HEK293 (cell line): Measurements from ENCODE around the gene LCMT2.

Experiments
- CTCF ChIA-PET: fragments of 350-600 bp; formaldehyde crosslinking; extraction: SDS; loops from one replicate; lab custom pipeline; 2021; ENCODE audit warnings: antibody characterized with exemption; lab: Yijun Ruan, JAX
- POLR2A ChIA-PET: fragments of 300-600 bp; formaldehyde crosslinking; extraction: SDS; loops from one replicate; lab custom pipeline; 2020; ENCODE audit warnings: antibody characterized with exemption, inconsistent platforms; lab: Yijun Ruan, JAX
- H3K27ac ChIP-seq: fragments of 200-500 bp; sonication (Bioruptor generic); 2 replicates; pipeline ENCODE4 v1.5.1; 2014; ENCODE audit warnings: low read depth, low read length, control low read depth, inconsistent platforms; ENCODE audit errors: extremely low read depth
- H3K36me3 ChIP-seq, 2 experiments: fragments of 200-500 bp in 1 of 2; sonication (Bioruptor generic) in 1 of 2; 1 replicate in 1 of 2; 2 replicates in 1 of 2; pipeline ENCODE4 v1.5.1; 2014 to 2017; ENCODE audit warnings: inconsistent platforms in 2 of 2, low read length in 2 of 2; ENCODE audit not compliant: control insufficient read depth in 2 of 2, insufficient read depth in 1 of 2
- H3K4me1 ChIP-seq: fragments of 200-500 bp; sonication (Bioruptor generic); 2 replicates; pipeline ENCODE4 v1.5.1; 2014; ENCODE audit warnings: mild to moderate bottlenecking, low read length, inconsistent platforms; ENCODE audit not compliant: control insufficient read depth, insufficient read depth
- H3K4me3 ChIP-seq: 2 replicates; pipeline ENCODE4 v1.5.1; 2011; ENCODE audit warnings: low read depth, mild to moderate bottlenecking, control low read depth, low read length, moderate library complexity
- H3K9me3 ChIP-seq: fragments of 200-500 bp; sonication (Bioruptor generic); 2 replicates; pipeline ENCODE4 v1.5.1; 2014; ENCODE audit warnings: low read depth, low read length, inconsistent platforms; ENCODE audit not compliant: control insufficient read depth, insufficient read depth
- CTCF ChIP-seq: fragments of 450-650 bp; formaldehyde crosslinking; IDR thresholded peaks from 2 replicates; pipeline ENCODE4 v1.5.1; 2016; ENCODE audit warnings: missing biosample characterization, missing genetic modification characterization
- FEZF1 ChIP-seq: fragments of 450-650 bp; formaldehyde crosslinking; IDR thresholded peaks from 2 replicates; pipeline ENCODE4 v1.5.1; 2016; ENCODE audit warnings: missing biosample characterization, missing genetic modification characterization
- HIC1 ChIP-seq: fragments of 450-650 bp; formaldehyde crosslinking; IDR thresholded peaks from 2 replicates; pipeline ENCODE4 v1.5.1; 2016; ENCODE audit warnings: missing biosample characterization, missing genetic modification characterization
- KLF8 ChIP-seq: fragments of 450-650 bp; formaldehyde crosslinking; IDR thresholded peaks from 2 replicates; pipeline ENCODE4 v1.5.1; 2016; ENCODE audit warnings: missing biosample characterization, missing genetic modification characterization
- MZF1 ChIP-seq: fragments of 450-650 bp; formaldehyde crosslinking; IDR thresholded peaks from 2 replicates; pipeline ENCODE4 v1.5.1; 2017; ENCODE audit warnings: missing biosample characterization, missing genetic modification characterization, borderline replicate concordance
- REST ChIP-seq: fragments of 450-650 bp; formaldehyde crosslinking; IDR thresholded peaks from 2 replicates; pipeline ENCODE4 v1.5.1; 2016; ENCODE audit warnings: missing biosample characterization, missing genetic modification characterization
- SALL2 ChIP-seq: fragments of 450-650 bp; formaldehyde crosslinking; IDR thresholded peaks from 2 replicates; pipeline ENCODE4 v1.5.0; 2017; ENCODE audit warnings: missing biosample characterization, mild to moderate bottlenecking, missing genetic modification characterization, borderline replicate concordance
- SCRT1 ChIP-seq: fragments of 450-650 bp; formaldehyde crosslinking; IDR thresholded peaks from 2 replicates; pipeline ENCODE4 v1.5.1; 2016; ENCODE audit warnings: missing biosample characterization, missing genetic modification characterization, borderline replicate concordance
- TRIM28 ChIP-seq: IDR thresholded peaks from 2 replicates; pipeline ENCODE4 v1.6.1; 2011; ENCODE audit warnings: low read length, control low read depth, borderline replicate concordance
- ZNF112 ChIP-seq: fragments of 450-650 bp; formaldehyde crosslinking; IDR thresholded peaks from 2 replicates; pipeline ENCODE4 v1.5.0; 2017; ENCODE audit warnings: missing biosample characterization, missing genetic modification characterization
- ZNF223 ChIP-seq: fragments of 450-650 bp; formaldehyde crosslinking; IDR thresholded peaks from 2 replicates; pipeline ENCODE4 v1.5.1; 2016; ENCODE audit warnings: missing biosample characterization, missing genetic modification characterization
- ZNF48 ChIP-seq: fragments of 450-650 bp; formaldehyde crosslinking; IDR thresholded peaks from 2 replicates; pipeline ENCODE4 v1.5.1; 2016; ENCODE audit warnings: missing biosample characterization, missing genetic modification characterization
- ZNF514 ChIP-seq: fragments of 450-650 bp; formaldehyde crosslinking; IDR thresholded peaks from 2 replicates; pipeline ENCODE4 v1.5.1; 2016; ENCODE audit warnings: missing biosample characterization, missing genetic modification characterization
- ZNF518A ChIP-seq: fragments of 450-650 bp; formaldehyde crosslinking; conservative IDR thresholded peaks from 2 replicates; pipeline ENCODE4 v1.5.1; 2016; ENCODE audit warnings: low read depth, missing biosample characterization, missing genetic modification characterization
- ZNF548 ChIP-seq: fragments of 450-650 bp; formaldehyde crosslinking; IDR thresholded peaks from 2 replicates; pipeline ENCODE4 v1.5.1; 2016; ENCODE audit warnings: missing biosample characterization, missing genetic modification characterization
- ZNF560 ChIP-seq: fragments of 450-650 bp; formaldehyde crosslinking; IDR thresholded peaks from 2 replicates; pipeline ENCODE4 v1.5.1; 2017; ENCODE audit warnings: missing biosample characterization, missing genetic modification characterization, borderline replicate concordance
- ZNF600 ChIP-seq: fragments of 450-650 bp; formaldehyde crosslinking; IDR thresholded peaks from 2 replicates; pipeline ENCODE4 v1.5.1; 2016; ENCODE audit warnings: missing biosample characterization, missing genetic modification characterization
- ZNF626 ChIP-seq: fragments of 450-650 bp; sonication (Bioruptor Pico); formaldehyde crosslinking; IDR thresholded peaks from 2 replicates; pipeline ENCODE4 v1.5.1; 2018; ENCODE audit warnings: missing biosample characterization, missing genetic modification characterization, inconsistent platforms
- ZNF654 ChIP-seq: fragments of 450-650 bp; formaldehyde crosslinking; IDR thresholded peaks from 2 replicates; pipeline ENCODE4 v1.5.1; 2016; ENCODE audit warnings: low read depth, missing biosample characterization, missing genetic modification characterization
- TF ChIP-seq, protein P1 (sequence below): fragments of 450-650 bp; formaldehyde crosslinking; IDR thresholded peaks from 2 replicates; pipeline ENCODE4 v1.5.1; 2016; ENCODE audit warnings: missing biosample characterization, missing genetic modification characterization

LCMT2 gene

GRCh38 chr15:43346305-43346704 is 15.9 kb upstream of the LCMT2 start:
- Histone ChIP-seq H3K36me3 (peaks cover 0 to 53% of the 10 kb centered on the region in 2 experiments; a peak in 2 of 3 replicates), H3K27ac (no peak overlapping the region), H3K4me1 (no peaks in the 10 kb centered on the region), H3K9me3 (no peaks in the 10 kb centered on the region), H3K4me3 (no peak overlapping the region)
- POLR2A ChIA-PET = no interaction called here
- TF ChIP-seq ZNF112 (tag by site-specific recombination) (no peak), FEZF1 (tag by site-specific recombination) (no peak), ZNF654 (tag by site-specific recombination) (peak; percentile 16; the same call in 1 of the 2 replicates), HIC1 (tag by site-specific recombination) (no peak), CTCF (tag by site-specific recombination) (peak; percentile 29; the same call in 1 of the 2 replicates), SCRT1 (tag by site-specific recombination) (no peak), ZNF48 (tag by site-specific recombination) (no peak)
- CTCF ChIA-PET = interaction anchor here (0.7 to 1.1 kb wide), 2 partner anchors 10 to 80 kb away, joined by 3 to 4 read pairs; partner anchors contain the start of gene TGM5

DNA sequence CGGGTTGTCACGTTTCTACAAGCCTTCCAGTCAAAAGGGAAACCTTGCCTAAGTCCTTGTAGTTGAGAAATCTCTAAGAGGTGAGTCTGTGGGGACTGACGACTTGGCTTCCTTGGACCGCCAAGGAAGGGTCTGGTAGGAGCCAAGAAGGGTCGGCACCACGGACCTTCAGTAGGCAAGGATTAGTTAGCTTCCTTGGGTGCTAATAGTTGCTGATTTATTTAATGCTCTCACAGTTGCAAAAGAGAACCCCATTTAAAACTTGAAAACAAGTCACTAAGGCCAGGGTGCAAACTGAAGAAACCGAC is 361 bp upstream of the LCMT2 start:
- Histone ChIP-seq H3K9me3 (no peaks in the 10 kb centered on the region), H3K4me3 (peak overlapping the region; percentile 70), H3K4me1 (peaks cover 4% of the 10 kb centered on the region; the same call in 1 of the 2 replicates), H3K36me3 (peaks cover 0 to 27% of the 10 kb centered on the region in 2 experiments; a peak in 1 of 3 replicates), H3K27ac (no peak overlapping the region)
- ChIA-PET POLR2A (no interaction called here), CTCF (no interaction called here)
- TF ChIP-seq ZNF518A (tag by site-specific recombination) (peak; percentile 62), ZNF626 (no peak), ZNF560 (tag by site-specific recombination) (no peak), ZNF600 (tag by site-specific recombination) (no peak), SALL2 (tag by site-specific recombination) (no peak), KLF8 (tag by site-specific recombination) (no peak), TRIM28 (0 out of 2 replicates have a peak, but pooled peaks have one; percentile 4), ZNF514 (tag by site-specific recombination) (no peak), REST (tag by site-specific recombination) (no peak), ZNF223 (tag by site-specific recombination) (no peak), ZNF548 (tag by site-specific recombination) (no peak), MZF1 (tag by site-specific recombination) (no peak)
- TF ChIP-seq, protein P1, sequence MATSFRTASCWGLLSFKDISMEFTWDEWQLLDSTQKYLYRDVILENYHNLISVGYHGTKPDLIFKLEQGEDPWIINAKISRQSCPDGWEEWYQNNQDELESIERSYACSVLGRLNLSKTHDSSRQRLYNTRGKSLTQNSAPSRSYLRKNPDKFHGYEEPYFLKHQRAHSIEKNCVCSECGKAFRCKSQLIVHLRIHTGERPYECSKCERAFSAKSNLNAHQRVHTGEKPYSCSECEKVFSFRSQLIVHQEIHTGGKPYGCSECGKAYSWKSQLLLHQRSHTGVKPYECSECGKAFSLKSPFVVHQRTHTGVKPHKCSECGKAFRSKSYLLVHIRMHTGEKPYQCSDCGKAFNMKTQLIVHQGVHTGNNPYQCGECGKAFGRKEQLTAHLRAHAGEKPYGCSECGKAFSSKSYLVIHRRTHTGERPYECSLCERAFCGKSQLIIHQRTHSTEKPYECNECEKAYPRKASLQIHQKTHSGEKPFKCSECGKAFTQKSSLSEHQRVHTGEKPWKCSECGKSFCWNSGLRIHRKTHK (tag by site-specific recombination) = no peak
